Hepatocyte (in vitro differentiated cells): ENCODE measurements around the gene ATP5F1D. TPM values are rescaled to one million over a fixed set of nuclear protein-coding genes. Genes with fewer than 3 reads are reported as not detected.

Experiments
- DNase-seq: peaks from one replicate; pipeline ENCODE4 v3.0.0-alpha.2; 2016; ENCODE audit warnings: low spot score
- H2AFZ ChIP-seq: fragments of 200-600 bp; sonication (generic); 2 replicates; pipeline ENCODE4 v1.6.0; 2016; ENCODE audit warnings: antibody characterized with exemption, mild to moderate bottlenecking
- H3K27ac ChIP-seq: fragments of 200-600 bp; sonication (generic); 2 replicates; pipeline ENCODE4 v1.5.1; 2016; ENCODE audit warnings: mild to moderate bottlenecking
- H3K27me3 ChIP-seq: fragments of 200-600 bp; sonication (generic); 2 replicates; pipeline ENCODE4 v1.6.1; 2016
- H3K36me3 ChIP-seq: fragments of 200-600 bp; sonication (generic); replicated peaks from 2 replicates; pipeline ENCODE4 v1.5.1; 2016; ENCODE audit warnings: low read depth; ENCODE audit not compliant: insufficient read depth
- H3K4me1 ChIP-seq: fragments of 200-600 bp; sonication (generic); 2 replicates; pipeline ENCODE4 v1.5.1; 2016; ENCODE audit warnings: mild to moderate bottlenecking, moderate library complexity; ENCODE audit not compliant: insufficient read depth
- H3K4me2 ChIP-seq: fragments of 200-600 bp; sonication (generic); 2 replicates; pipeline ENCODE4 v1.6.0; 2016
- H3K4me3 ChIP-seq: fragments of 200-600 bp; sonication (generic); 2 replicates; pipeline ENCODE4 v1.5.1; 2016; ENCODE audit warnings: mild to moderate bottlenecking
- H3K79me2 ChIP-seq: fragments of 200-600 bp; sonication (generic); 2 replicates; pipeline ENCODE4 v1.6.0; 2017; ENCODE audit warnings: mild to moderate bottlenecking
- H3K9me2 ChIP-seq: fragments of 200-600 bp; sonication (generic); replicated peaks from 2 replicates; pipeline ENCODE4 v1.6.0; 2017; ENCODE audit warnings: mild to moderate bottlenecking; ENCODE audit not compliant: insufficient read depth
- H3K9me3 ChIP-seq: fragments of 200-600 bp; sonication (generic); 2 replicates; pipeline ENCODE4 v1.5.1; 2016; ENCODE audit warnings: low read depth, mild to moderate bottlenecking
- H4K20me1 ChIP-seq: fragments of 200-600 bp; sonication (generic); 2 replicates; pipeline ENCODE4 v1.6.0; 2016; ENCODE audit warnings: mild to moderate bottlenecking; ENCODE audit not compliant: insufficient read depth, poor library complexity, severe bottlenecking
- EZH2 ChIP-seq: fragments of 200-600 bp; sonication (generic); IDR thresholded peaks from 2 replicates; pipeline ENCODE4 v1.6.1; 2016; ENCODE audit warnings: antibody characterized with exemption, mild to moderate bottlenecking, borderline replicate concordance
- EZH2phosphoT487 ChIP-seq: fragments of 200-600 bp; sonication (generic); IDR thresholded peaks from one replicate; pipeline ENCODE4 v1.6.1; 2018; ENCODE audit warnings: antibody characterized with exemption, mild to moderate bottlenecking, low read depth, moderate library complexity; ENCODE audit not compliant: unreplicated experiment, severe bottlenecking
- WGBS: methylation state at CpG from one replicate; pipeline ENCODE4 v1.1.6; 2016; ENCODE audit warnings: low lambda C conversion rate; ENCODE audit errors: missing lambda C conversion rate; 5-methylcytosine and 5-hydroxymethylcytosine counted together
- polyA plus RNA-seq: library from polyadenylated mRNA; unstranded; fragments of >200 nt; fragmentation: Nextera tagmentation; extraction: Ambion mirVana; gene quantifications from 2 replicates; pipeline ENCODE4 v1.2.1, GENCODE V29; 2016
- total RNA-seq: library from RNA; depleted of rRNA; stranded (reverse); fragments of >200 nt; gene quantifications from 2 replicates; pipeline ENCODE4 v1.2.3, GENCODE V29; 2014
- TF ChIP-seq, protein P1 (sequence below): fragments of 200-600 bp; sonication (generic); IDR thresholded peaks from 2 replicates; pipeline ENCODE4 v1.5.1; 2016; ENCODE audit warnings: antibody characterized with exemption, mild to moderate bottlenecking; ENCODE audit not compliant: poor library complexity

The ATP5F1D gene
- total and polyA plus RNA-seq, 2 experiments from 2014 or later: 54.0 to 291 TPM

DNA sequence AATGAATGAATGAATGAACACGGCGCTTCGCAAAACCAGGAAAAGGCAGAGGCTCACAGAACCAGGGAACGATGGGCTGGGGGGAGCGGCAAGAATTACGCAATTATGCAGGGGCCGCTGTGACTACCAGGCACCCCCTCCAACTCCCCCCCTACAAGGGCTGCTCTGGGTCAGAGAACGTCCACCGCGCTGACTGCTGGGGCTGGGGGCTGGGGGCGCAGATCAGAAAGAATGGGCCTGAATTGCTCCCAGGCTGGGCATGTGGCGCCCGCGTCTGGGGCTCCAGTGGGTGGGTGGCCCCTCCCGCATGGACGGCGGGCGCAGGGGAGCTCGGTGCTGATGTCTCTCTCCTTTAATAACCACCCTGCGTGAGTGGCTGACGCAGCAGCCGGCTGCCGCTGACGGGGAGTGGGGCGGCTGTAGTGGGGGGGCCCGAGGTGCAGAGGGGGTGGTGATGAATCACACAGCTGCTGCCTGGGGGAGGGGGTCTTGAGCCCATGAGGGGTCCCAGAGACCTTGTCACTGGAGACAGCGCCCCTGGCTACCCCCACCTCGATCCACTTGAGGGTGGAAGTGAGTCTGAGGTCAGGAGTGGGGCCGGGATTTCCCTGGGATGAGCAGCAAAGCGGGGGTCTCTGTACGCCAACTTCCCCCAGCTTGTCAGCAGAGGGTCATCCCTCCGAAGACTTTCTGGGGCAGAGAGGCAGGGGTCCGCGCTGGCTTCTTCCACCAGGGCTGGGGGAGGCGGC lies 26.1 kb downstream of the ATP5F1D start:
- Histone ChIP-seq H3K9me2 (no peaks in the 10 kb centered on the region), H4K20me1 (peaks cover 31% of the 10 kb centered on the region), H3K4me3 (peak overlapping the region; percentile 69), H3K27me3 (no peaks in the 10 kb centered on the region), H3K36me3 (no peaks in the 10 kb centered on the region), H3K4me2 (peak overlapping the region; percentile 100), H3K9me3 (no peaks in the 10 kb centered on the region), H3K79me2 (peaks cover 50% of the 10 kb centered on the region), H3K4me1 (peaks cover 62% of the 10 kb centered on the region), H3K27ac (no peak overlapping the region), H2AFZ (no peak overlapping the region)
- 30% methylated on average over 33 of the region's 35 CpGs for WGBS
- TF ChIP-seq, protein P1, sequence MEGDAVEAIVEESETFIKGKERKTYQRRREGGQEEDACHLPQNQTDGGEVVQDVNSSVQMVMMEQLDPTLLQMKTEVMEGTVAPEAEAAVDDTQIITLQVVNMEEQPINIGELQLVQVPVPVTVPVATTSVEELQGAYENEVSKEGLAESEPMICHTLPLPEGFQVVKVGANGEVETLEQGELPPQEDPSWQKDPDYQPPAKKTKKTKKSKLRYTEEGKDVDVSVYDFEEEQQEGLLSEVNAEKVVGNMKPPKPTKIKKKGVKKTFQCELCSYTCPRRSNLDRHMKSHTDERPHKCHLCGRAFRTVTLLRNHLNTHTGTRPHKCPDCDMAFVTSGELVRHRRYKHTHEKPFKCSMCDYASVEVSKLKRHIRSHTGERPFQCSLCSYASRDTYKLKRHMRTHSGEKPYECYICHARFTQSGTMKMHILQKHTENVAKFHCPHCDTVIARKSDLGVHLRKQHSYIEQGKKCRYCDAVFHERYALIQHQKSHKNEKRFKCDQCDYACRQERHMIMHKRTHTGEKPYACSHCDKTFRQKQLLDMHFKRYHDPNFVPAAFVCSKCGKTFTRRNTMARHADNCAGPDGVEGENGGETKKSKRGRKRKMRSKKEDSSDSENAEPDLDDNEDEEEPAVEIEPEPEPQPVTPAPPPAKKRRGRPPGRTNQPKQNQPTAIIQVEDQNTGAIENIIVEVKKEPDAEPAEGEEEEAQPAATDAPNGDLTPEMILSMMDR: no peak
- TF ChIP-seq EZH2phosphoT487 (no peak), EZH2 (no peak)
- no peak for DNase-seq

DNA sequence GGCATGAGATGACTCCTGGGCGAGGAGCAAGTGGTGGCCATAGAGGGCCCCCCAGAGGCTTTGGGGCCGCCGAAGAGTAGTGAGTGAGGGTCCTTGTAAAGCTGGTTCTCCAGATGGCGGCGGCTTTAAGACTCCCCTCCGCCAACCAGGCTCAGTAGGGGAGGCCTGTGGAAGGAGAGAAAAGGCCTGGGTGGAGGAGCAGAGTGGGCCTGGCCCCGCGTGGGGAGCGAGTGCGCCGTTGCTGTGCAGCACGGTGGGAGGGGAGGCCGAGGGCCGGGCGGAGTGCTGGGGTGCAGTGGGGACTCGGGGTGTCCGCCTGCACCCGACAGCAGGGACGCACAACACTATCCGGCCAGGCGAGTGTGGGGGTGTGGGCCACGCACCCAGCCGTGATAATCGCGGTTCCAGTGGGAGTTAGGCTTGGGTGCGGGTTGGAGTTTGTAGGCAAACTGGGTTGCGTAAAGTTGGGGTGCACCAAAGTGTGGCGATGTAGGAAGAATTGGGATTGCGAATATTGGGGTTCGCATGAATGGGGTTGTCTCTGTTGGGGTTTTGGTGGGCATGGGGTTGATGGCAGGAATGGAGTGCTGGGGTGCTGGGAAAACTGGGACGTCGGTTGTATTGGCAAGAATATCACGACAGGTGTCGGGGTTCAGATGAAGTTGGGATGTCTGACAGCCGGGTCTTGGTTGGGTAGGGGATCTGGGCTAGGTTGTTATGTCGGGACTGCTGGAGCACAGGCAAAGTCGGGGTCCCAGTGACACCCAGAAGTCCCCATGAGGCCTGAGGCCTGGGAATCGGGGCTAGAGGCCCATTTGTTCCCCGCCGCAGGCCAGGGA lies 26.9 kb downstream of the ATP5F1D start:
- 63% methylated on average over 31 of the region's 40 CpGs for WGBS
- Histone ChIP-seq H2AFZ (no peak overlapping the region), H3K9me3 (no peaks in the 10 kb centered on the region), H3K4me3 (no peak overlapping the region), H3K4me1 (peaks cover 54% of the 10 kb centered on the region), H3K9me2 (no peaks in the 10 kb centered on the region), H3K27ac (peak overlapping the region; percentile 69), H3K79me2 (peaks cover 58% of the 10 kb centered on the region), H3K27me3 (no peaks in the 10 kb centered on the region), H4K20me1 (peaks cover 36% of the 10 kb centered on the region), H3K36me3 (no peaks in the 10 kb centered on the region), H3K4me2 (peak overlapping the region; percentile 100)
- TF ChIP-seq EZH2phosphoT487: no peak
- TF ChIP-seq EZH2: no peak
- TF ChIP-seq, protein P1: no peak
- no peak for DNase-seq

DNA sequence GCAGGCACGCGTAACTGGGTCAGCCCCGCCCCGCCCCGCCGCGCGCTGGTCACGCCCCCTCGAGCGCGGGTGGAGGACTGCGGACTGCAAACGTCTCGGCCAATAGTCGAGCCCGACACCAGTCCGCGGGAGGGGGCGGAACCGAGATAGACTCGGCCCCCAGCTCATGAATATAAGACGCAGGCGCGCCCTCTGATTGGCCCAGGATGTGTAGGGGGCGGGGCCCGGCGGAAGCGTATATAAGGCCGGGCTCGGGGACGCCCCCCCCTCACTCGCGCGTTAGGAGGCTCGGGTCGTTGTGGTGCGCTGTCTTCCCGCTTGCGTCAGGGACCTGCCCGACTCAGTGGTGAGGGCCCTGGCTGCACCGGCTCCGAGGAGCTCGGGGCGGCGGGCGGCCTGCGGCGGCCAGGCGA lies 27.5 kb downstream of the ATP5F1D start, which contains the start of gene CIRBP:
CIRBP (plus strand) TSS at position 268 of the 413 bp plus-strand sequence. CDS start 1,602 bp downstream, outside the sequence.
- peaks cover 62% of the 10 kb centered on the region for H3K79me2 ChIP-seq
- H3K36me3 ChIP-seq: peaks cover 4% of the 10 kb centered on the region
- no peak within 1 kb of the TSS for H2AFZ ChIP-seq
- H3K9me2 ChIP-seq: no peaks in the 10 kb centered on the region
- TF ChIP-seq EZH2 (no peak), EZH2phosphoT487 (no peak)
- TF ChIP-seq, protein P1: no peak
- WGBS: 0% methylated on average over 28 of the region's 50 CpGs
- peaks cover 58% of the 10 kb centered on the region for H3K4me1 ChIP-seq
- peaks cover 42% of the 10 kb centered on the region for H4K20me1 ChIP-seq
- peak within 1 kb of the TSS; percentile 98 for H3K4me2 ChIP-seq
- no peaks in the 10 kb centered on the region for H3K27me3 ChIP-seq
- peak within 1 kb of the TSS; percentile 83 for H3K4me3 ChIP-seq
- peak within 1 kb of the TSS; percentile 93 for H3K27ac ChIP-seq
- H3K9me3 ChIP-seq: no peaks in the 10 kb centered on the region
- DNase-seq: peak; percentile 100
